GM21717 (cell line): ENCODE data around the gene FAM90A26.
"Not testable (repeated sequence)": the region's sequence is repeated elsewhere in the genome, so short reads cannot be mapped to it uniquely, and the experiment has no call there.

ENCODE experiments used
- ATAC-seq: cut with Tn5 transposase; IDR thresholded peaks from one replicate; pipeline ENCODE4 v1.9.1; 2021; ENCODE audit warnings: mild to moderate bottlenecking, moderate library complexity; ENCODE audit not compliant: unreplicated experiment

The FAM90A26 gene

GRCh38 chr4:9158392-9158791 lies 11.8 kb upstream of the FAM90A26 start:
- ATAC-seq: not testable (repeated sequence)

- ATAC-seq: not testable (repeated sequence)
Measured at GRCh38 chr4:9160046-9160445, 10.2 kb upstream of the FAM90A26 start.

GRCh38 chr4:9165990-9166389 lies 4.2 kb upstream of the FAM90A26 start:
- ATAC-seq: not testable (repeated sequence)

GRCh38 chr4:9210357-9210756 lies 40.1 kb downstream of the FAM90A26 start, which contains the start of gene USP17L10:
Gene USP17L10, plus strand, starts transcription at chr4:9210657. Its CDS starts 0 bp downstream, at chr4:9210657.
- ATAC-seq: not testable (repeated sequence)

GRCh38 chr4:9214701-9215100 lies 44.5 kb downstream of the FAM90A26 start:
- not testable (repeated sequence) for ATAC-seq

- ATAC-seq: not testable (repeated sequence)
Measured at GRCh38 chr4:9215105-9215504, 44.9 kb downstream of the FAM90A26 start, which contains the start of gene USP17L11. Gene USP17L11, plus strand, starts transcription at chr4:9215405. Its CDS starts 0 bp downstream, at chr4:9215405.

- not testable (repeated sequence) for ATAC-seq
Measured at GRCh38 chr4:9219852-9220251, 49.6 kb downstream of the FAM90A26 start, which contains the start of gene USP17L12. Gene USP17L12, plus strand, starts transcription at chr4:9220152. Its CDS starts 0 bp downstream, at chr4:9220152.

- not testable (repeated sequence) for ATAC-seq
Measured at GRCh38 chr4:9224596-9224995, 54.4 kb downstream of the FAM90A26 start, which contains the start of gene USP17L13. Gene USP17L13, plus strand, starts transcription at chr4:9224896. Its CDS starts 0 bp downstream, at chr4:9224896.
